GM12878 (cell line): ENCODE measurements around the gene MPZL1. TPM values are rescaled to one million over a fixed set of nuclear protein-coding genes. Genes with fewer than 3 reads are reported as not detected.
"Not testable (repeated sequence)": the region's sequence is repeated elsewhere in the genome, so short reads cannot be mapped to it uniquely, and the experiment has no call there.

Experiments
- ATAC-seq: fragments of 200-7000 bp; cut with Tn5 transposase; 3 replicates; pipeline ENCODE4 v1.9.1; 2020; ENCODE audit warnings: mild to moderate bottlenecking, moderate library complexity
- BruUV-seq: library from RNA; stranded (reverse); fragments of 400-500 nt; replicated peaks from 2 replicates; lab custom pipeline; 2021; lab: Mats Ljungman, UMichigan
- CTCF ChIA-PET: fragments of 300-600 bp; sonication (Branson Sonifier 250); formaldehyde crosslinking; extraction: SDS; loops from one replicate; lab custom pipeline; 2021; ENCODE audit warnings: inconsistent platforms; lab: Yijun Ruan, JAX
- POLR2A ChIA-PET: fragments of 350-600 bp; formaldehyde crosslinking; extraction: SDS; loops from one replicate; lab custom pipeline; 2021; ENCODE audit warnings: inconsistent platforms; lab: Charles Lee
- RAD21 ChIA-PET: fragments of 300-600 bp; sonication (Branson Sonifier 250); formaldehyde crosslinking; loops from one replicate; lab custom pipeline; 2023; ENCODE audit warnings: antibody characterized with exemption; ENCODE audit not compliant: unreplicated experiment; lab: Charles Lee
- SMC1A ChIA-PET: fragments of 300-600 bp; sonication (Branson Sonifier 250); formaldehyde crosslinking; loops from one replicate; lab custom pipeline; 2023; ENCODE audit not compliant: unreplicated experiment, uncharacterized antibody; lab: Charles Lee
- DNase-seq: peaks from one replicate; pipeline ENCODE4 v3.0.0-alpha.2; 2011; ENCODE audit warnings: low read depth, low spot score
- FAIRE-seq: peaks from 3 replicates; lab custom pipeline; 2011; peaks lifted over from hg19 to GRCh38; lab: Jason Lieb, UNC
- H2AFZ ChIP-seq: 2 replicates; pipeline ENCODE4 v1.6.0; 2011; ENCODE audit warnings: low read depth, low read length, control low read depth; ENCODE audit not compliant: control insufficient read depth
- H3K27ac ChIP-seq: 2 replicates; pipeline ENCODE4 v1.5.1; 2011; ENCODE audit warnings: control low read depth; ENCODE audit not compliant: control insufficient read depth, insufficient read depth
- H3K27me3 ChIP-seq, 2 experiments: replicated peaks in 1 of 2; 2 replicates each; pipeline versions ENCODE4 v1.6.0 to v1.6.1; 2011; ENCODE audit warnings: low read length in 1 of 2; ENCODE audit not compliant: control insufficient read depth in 2 of 2, insufficient read depth in 2 of 2
- H3K36me3 ChIP-seq, 2 experiments: 2 replicates each; pipeline ENCODE4 v1.5.1; 2011; ENCODE audit warnings: low read length in 1 of 2; ENCODE audit not compliant: control insufficient read depth in 2 of 2, insufficient read depth in 2 of 2
- H3K4me1 ChIP-seq: 2 replicates; pipeline ENCODE4 v1.6.1; 2011; ENCODE audit warnings: mild to moderate bottlenecking, low read length, moderate library complexity, mixed read lengths; ENCODE audit not compliant: control insufficient read depth, insufficient read depth
- H3K4me2 ChIP-seq: 2 replicates; pipeline ENCODE4 v1.6.0; 2011; ENCODE audit warnings: control low read depth; ENCODE audit not compliant: control insufficient read depth, insufficient read depth
- H3K4me3 ChIP-seq: fragments of 200-600 bp; sonication (generic); 2 replicates; pipeline ENCODE4 v1.5.1; 2016
- H3K79me2 ChIP-seq: 2 replicates; pipeline ENCODE4 v1.6.0; 2011; ENCODE audit warnings: low read length; ENCODE audit not compliant: control insufficient read depth, insufficient read depth
- H3K9ac ChIP-seq: 2 replicates; pipeline ENCODE4 v1.8.0; 2011; ENCODE audit warnings: low read length, control low read depth, mixed read lengths; ENCODE audit not compliant: control insufficient read depth, insufficient read depth
- H3K9me3 ChIP-seq: replicated peaks from 3 replicates; pipeline ENCODE4 v1.5.1; 2011; ENCODE audit warnings: mild to moderate bottlenecking, low read length; ENCODE audit not compliant: control insufficient read depth, insufficient read depth
- H4K20me1 ChIP-seq: 2 replicates; pipeline ENCODE4 v1.6.0; 2011; ENCODE audit not compliant: control insufficient read depth, insufficient read depth
- BHLHE40 ChIP-seq, 2 experiments: fragments of 450-650 bp in 1 of 2; IDR thresholded peaks; 2 replicates each; pipeline ENCODE4 v1.6.1; 2011 to 2017; ENCODE audit warnings: low read depth in 2 of 2, borderline replicate concordance in 1 of 2, improper control_type of control experiment in 1 of 2, low read length in 1 of 2, mild to moderate bottlenecking in 1 of 2
- IKZF1 ChIP-seq: fragments of 450-650 bp; conservative IDR thresholded peaks from 2 replicates; pipeline ENCODE4 v1.6.1; 2017; ENCODE audit warnings: antibody characterized with exemption, mild to moderate bottlenecking
- IKZF2 ChIP-seq, 2 experiments: fragments of 450-650 bp; IDR thresholded peaks; 2 replicates each; pipeline ENCODE4 v1.6.1; 2017; ENCODE audit warnings: mild to moderate bottlenecking in 2 of 2, moderate library complexity in 2 of 2
- MTA2 ChIP-seq: fragments of 450-650 bp; IDR thresholded peaks from 2 replicates; pipeline ENCODE4 v1.6.1; 2016; ENCODE audit warnings: low read depth, mild to moderate bottlenecking, moderate library complexity
- MTA3 ChIP-seq: IDR thresholded peaks from 2 replicates; pipeline ENCODE4 v1.6.1; 2012; ENCODE audit warnings: low read length, inconsistent platforms, borderline replicate concordance
- NR2C1 ChIP-seq: fragments of 450-650 bp; IDR thresholded peaks from 2 replicates; pipeline ENCODE4 v1.6.1; 2017; ENCODE audit warnings: antibody characterized with exemption, mild to moderate bottlenecking, moderate library complexity
- PAX5 ChIP-seq: IDR thresholded peaks from 2 replicates; pipeline ENCODE4 v1.6.1; 2011; ENCODE audit warnings: low read depth, low read length, borderline replicate concordance
- PAX8 ChIP-seq: fragments of 450-650 bp; IDR thresholded peaks from 2 replicates; pipeline ENCODE4 v1.6.1; 2017; ENCODE audit warnings: mild to moderate bottlenecking, moderate library complexity
- SKIL ChIP-seq: fragments of 450-650 bp; IDR thresholded peaks from 2 replicates; pipeline ENCODE4 v1.6.1; 2017; ENCODE audit warnings: mild to moderate bottlenecking, low read depth, inconsistent platforms; ENCODE audit not compliant: poor library complexity, severe bottlenecking
- SMARCA5 ChIP-seq: fragments of 450-650 bp; IDR thresholded peaks from 2 replicates; pipeline ENCODE4 v1.6.1; 2017; ENCODE audit warnings: mild to moderate bottlenecking
- SPI1 ChIP-seq: IDR thresholded peaks from 2 replicates; pipeline ENCODE4 v1.6.1; 2011; ENCODE audit warnings: low read depth, mild to moderate bottlenecking, low read length, moderate library complexity, borderline replicate concordance; ENCODE audit not compliant: insufficient read depth
- TAF1 ChIP-seq: IDR thresholded peaks from 2 replicates; pipeline ENCODE4 v1.6.1; 2011; ENCODE audit warnings: mild to moderate bottlenecking, low read depth, low read length, borderline replicate concordance
- YY1 ChIP-seq: IDR thresholded peaks from 2 replicates; pipeline ENCODE4 v1.6.1; 2011; ENCODE audit warnings: low read depth, mild to moderate bottlenecking, low read length
- ZNF217 ChIP-seq: fragments of 450-650 bp; IDR thresholded peaks from 2 replicates; pipeline ENCODE4 v1.6.1; 2017; ENCODE audit warnings: antibody characterized with exemption, mild to moderate bottlenecking
- ZNF687 ChIP-seq: fragments of 450-650 bp; IDR thresholded peaks from 2 replicates; pipeline ENCODE4 v1.6.1; 2017; ENCODE audit warnings: mild to moderate bottlenecking, moderate library complexity
- WGBS: methylation state at CpG from one replicate; pipeline ENCODE4 v1.1.6; 2016; ENCODE audit warnings: low lambda C conversion rate; ENCODE audit not compliant: insufficient replicate concordance, insufficient coverage; ENCODE audit errors: missing lambda C conversion rate; 5-methylcytosine and 5-hydroxymethylcytosine counted together
- in situ Hi-C: fragments of 300-500 bp; cut with MboI; formaldehyde crosslinking; loops from 9 replicates; pipeline ENCODE4 v1.14.3; 2018; ENCODE audit warnings: mixed read lengths
- intact Hi-C: fragments of 100-400 bp; cut with micrococcal nuclease; formaldehyde crosslinking; loops from one replicate; pipeline ENCODE4 v1.14.2; 2022; ENCODE audit not compliant: unreplicated experiment
- polyA plus RNA-seq, 11 experiments: library from polyadenylated mRNA; depleted of rRNA in 4 of 11; unstranded in 6 of 11; stranded (reverse) in 5 of 11; fragments of >200 nt; fragmentation: Nextera tagmentation in 4 of 11; fragmentation: Illumina TruSeq in 1 of 11; extraction: Ambion mirVana in 4 of 11; extraction: Trizol in 1 of 11; gene quantifications; 1 replicate in 1 of 11; 2 replicates in 10 of 11; pipeline versions ENCODE4 v1.2.1 to v1.2.3, GENCODE V29; 2011 to 2016; ENCODE audit warnings: inconsistent platforms in 2 of 11, missing spikeins in 2 of 11, low read depth in 1 of 11
- total RNA-seq, 4 experiments: library from RNA; depleted of rRNA in 3 of 4; stranded (reverse); fragments of >200 nt in 3 of 4; fragmentation: Illumina TruSeq in 1 of 4; extraction: Trizol in 1 of 4; gene quantifications; 2 replicates each; pipeline versions ENCODE4 v1.2.1 to v1.2.3, GENCODE V29; 2013 to 2021

The MPZL1 gene
- total and polyA plus RNA-seq, 10 of the 15 experiments (the other 5 are each of a cell fraction or from before 2014, with no cell fraction given) = 9.8 to 60.9 (median 45.9) TPM

GRCh38 chr1:167719715-167720421 lies 1.9 kb upstream of the MPZL1 start:
- H3K4me3 ChIP-seq = peak overlapping the region; percentile 89

More at GRCh38 chr1:167719715-167720421, 1.9 kb upstream of the MPZL1 start:
- ChIA-PET RAD21 (interaction anchor here (1.5 kb wide), 1 partner anchor 55 kb away, joined by 3 read pairs; no protein-coding TSS in a partner anchor), CTCF (interaction anchor here (1.1 to 1.5 kb wide), 3 partner anchors 9 to 362 kb away, joined by 3 to 6 read pairs (median 4); no protein-coding TSS in a partner anchor), SMC1A (interaction anchor here (0.6 to 5.9 kb wide), 3 partner anchors 33 to 362 kb away, joined by 3 to 34 read pairs (median 3); no protein-coding TSS in a partner anchor), POLR2A (interaction anchor here (0.9 to 1.4 kb wide), 2 partner anchors 11 to 29 kb away, joined by 3 to 4 read pairs; no protein-coding TSS in a partner anchor)
- Histone ChIP-seq H2AFZ (peak overlapping the region; percentile 58), H3K27ac (peak overlapping the region; percentile 80), H3K4me2 (peak overlapping the region; percentile 83), H3K79me2 (peaks cover 33% of the 10 kb centered on the region), H3K9ac (peak overlapping the region; percentile 66), H3K4me1 (peaks cover 27% of the 10 kb centered on the region)
- intact Hi-C loops (loop anchor here (5.0 to 10.0 kb wide), 2 partner anchors 362 to 1845 kb away; no protein-coding TSS in a partner anchor), in situ Hi-C loops (loop anchor here (5.0 kb wide), 1 partner anchor 217 kb away; the partner anchor contains the start of genes DCAF6 and MPC2)
- not testable (repeated sequence) for H3K9me3 ChIP-seq, H3K36me3 ChIP-seq, H3K27me3 ChIP-seq, H4K20me1 ChIP-seq, FAIRE-seq, DNase-seq, BruUV-seq
- TF ChIP-seq TAF1 (peak; percentile 73; the same call in 1 of the 2 replicates), SPI1 (peak; percentile 48; the same call in 1 of the 2 replicates), ZNF687 (0 out of 2 replicates have a peak, but pooled peaks have one; percentile 32), NR2C1 (0 out of 2 replicates have a peak, but pooled peaks have one; percentile 23), SMARCA5 (peak; percentile 75), SKIL (peak; percentile 43), IKZF1 (0 out of 2 replicates have a peak, but pooled peaks have one; percentile 27), MTA2 (0 out of 2 replicates have a peak, but pooled peaks have one; percentile 8), ZNF217 (0 out of 2 replicates have a peak, but pooled peaks have one; percentile 22), BHLHE40 (IDR thresholded peaks at IDR 0.05; ENCODE audit: borderline replicate concordance in 1 of 2, low read depth in 2 of 2, low read length in 1 of 2) (peak in 1 of 2 experiments; percentile 35; a peak in 1 of 4 replicates), IKZF2 (IDR thresholded peaks at IDR 0.05) (peak; percentile 5 to 22; a peak in 1 of 4 replicates), MTA3 (peak; percentile 23; the same call in 1 of the 2 replicates), YY1 (peak; percentile 71), PAX5 (0 out of 2 replicates have a peak, but pooled peaks have one; percentile 17), PAX8 (0 out of 2 replicates have a peak, but pooled peaks have one; percentile 11)
- 1% methylated on average over 25 of the region's 25 CpGs for WGBS
- ATAC-seq = peak; percentile 4; the same call in 1 of the 3 replicates
